ENCODE data around the gene ARHGEF39.

The ARHGEF39 gene

GRCh38 chr9:35673132-35674024 lies 8.4 kb upstream of the ARHGEF39 start, which contains the start of gene CA9:
CA9 (plus strand) TSS chr9:35673928; CDS start chr9:35673960, 32 bp downstream.
- peak; percentile 86 for DNase-seq

DNA sequence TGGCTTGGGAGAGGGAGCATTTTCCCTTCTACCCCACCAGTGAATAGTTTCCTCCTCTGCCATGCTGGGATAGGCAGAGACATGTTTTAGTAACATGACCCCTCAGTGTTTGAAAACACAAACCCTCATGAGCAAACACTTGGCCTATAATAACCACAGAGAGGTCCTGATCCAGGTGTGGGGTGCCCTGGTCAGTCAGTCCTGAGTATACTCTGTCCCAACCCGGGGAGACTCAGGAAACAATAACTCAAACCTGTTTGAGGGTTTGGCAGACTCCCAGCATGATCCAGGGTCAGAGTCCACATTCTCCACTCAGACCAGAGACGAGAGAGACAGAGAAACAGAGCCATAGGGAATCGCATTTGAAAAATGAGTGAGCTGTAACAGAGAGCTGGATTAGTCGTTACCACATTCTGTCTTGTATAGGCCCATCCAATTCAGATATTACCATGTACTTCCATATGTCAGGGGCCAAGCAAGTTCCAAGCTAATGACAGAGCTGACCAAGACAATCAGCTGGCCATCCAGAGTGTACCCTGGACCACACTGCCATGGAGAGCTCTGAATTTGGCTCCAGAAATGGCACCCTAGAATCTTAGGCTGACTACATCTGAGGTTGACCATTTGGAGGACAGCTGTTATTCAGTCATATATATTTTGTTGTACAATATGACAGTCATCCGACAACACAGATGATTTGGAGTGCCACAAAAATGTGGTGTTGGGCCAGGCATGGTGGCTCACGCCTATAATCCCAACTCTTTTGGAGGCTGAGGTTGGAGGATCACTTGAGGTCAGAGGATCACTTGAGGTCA lies 4.5 kb upstream of the ARHGEF39 start:
- DNase-seq = no peak

GRCh38 chr9:35667939-35668338 lies 2.9 kb upstream of the ARHGEF39 start:
- DNase-seq = no peak

DNA sequence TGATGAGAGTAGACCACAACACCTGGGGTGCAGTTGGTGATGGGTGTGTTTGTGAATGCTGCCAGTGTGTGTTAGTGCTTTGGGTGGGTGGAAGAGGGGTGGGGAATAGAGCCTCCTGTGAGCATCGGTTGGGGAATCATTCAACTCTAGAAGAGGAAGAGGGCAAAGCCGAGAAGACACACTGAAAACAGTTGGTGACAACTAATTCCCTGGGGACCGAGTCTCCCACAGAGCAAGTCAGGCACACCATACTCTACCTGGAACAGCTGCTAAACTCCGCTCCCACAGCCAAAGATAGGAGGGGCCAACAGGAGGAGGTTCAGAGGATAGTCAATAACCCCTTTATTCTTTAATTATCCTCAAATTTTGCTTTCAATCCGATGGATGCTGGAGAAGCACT lies 1.6 kb upstream of the ARHGEF39 start:
- no peak for DNase-seq

DNA sequence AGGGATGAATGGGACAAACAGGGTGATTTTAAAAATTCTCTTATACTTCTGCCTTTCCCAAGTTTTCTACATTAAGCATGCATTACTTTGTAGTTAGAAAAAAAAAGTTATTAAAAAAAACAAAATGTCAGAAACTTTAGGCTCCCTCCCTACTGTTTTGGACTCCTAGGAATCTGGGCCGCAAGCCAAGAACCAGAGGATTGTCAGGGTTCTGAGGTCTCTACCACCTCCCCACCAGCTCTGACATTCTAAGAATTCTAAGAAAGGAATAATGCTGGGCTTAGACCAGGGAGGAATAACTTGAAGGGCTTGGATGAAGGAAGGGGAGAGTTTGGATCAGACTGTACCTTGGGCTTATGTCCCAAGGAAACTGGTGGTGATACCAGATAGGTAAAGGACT lies 1.1 kb upstream of the ARHGEF39 start:
- no peak for DNase-seq

DNA sequence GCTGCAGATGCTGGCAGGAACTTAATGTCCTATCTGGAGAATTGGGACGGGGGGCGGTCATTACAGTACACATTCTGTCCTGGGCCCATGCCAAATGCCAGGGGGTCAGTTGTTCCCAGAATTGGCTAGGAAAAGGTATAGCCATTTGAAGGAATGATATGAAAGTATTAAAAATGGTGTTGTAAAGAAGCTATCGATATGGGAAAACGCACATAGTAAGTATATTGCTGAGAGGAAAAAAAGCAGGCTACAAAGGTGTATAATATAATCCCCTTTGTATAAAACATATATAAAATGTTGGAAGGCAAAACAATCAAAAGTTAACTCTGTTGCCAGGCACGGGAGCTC lies 450 bp upstream of the ARHGEF39 start:
- DNase-seq = no peak

DNA sequence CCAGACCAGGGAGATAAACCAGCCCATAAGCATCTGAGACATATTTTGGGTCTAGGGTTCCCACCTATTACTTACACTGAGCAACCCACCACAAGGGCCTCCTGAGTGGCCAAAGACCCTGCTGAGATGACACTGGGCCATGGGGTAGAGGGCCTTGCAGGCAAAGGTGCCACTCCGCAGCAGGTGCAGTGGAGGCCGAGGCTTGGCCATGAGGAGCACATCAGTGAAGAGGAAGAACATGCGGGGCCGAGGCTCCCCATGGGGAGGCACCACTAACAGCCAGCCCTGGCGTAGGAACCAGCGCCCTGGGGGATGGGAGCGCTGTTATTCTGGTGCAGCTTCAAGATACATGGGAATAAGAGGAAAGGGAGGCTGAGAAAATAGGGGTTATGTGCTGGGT lies 2.6 kb downstream of the ARHGEF39 start:
- no peak for DNase-seq

DNA sequence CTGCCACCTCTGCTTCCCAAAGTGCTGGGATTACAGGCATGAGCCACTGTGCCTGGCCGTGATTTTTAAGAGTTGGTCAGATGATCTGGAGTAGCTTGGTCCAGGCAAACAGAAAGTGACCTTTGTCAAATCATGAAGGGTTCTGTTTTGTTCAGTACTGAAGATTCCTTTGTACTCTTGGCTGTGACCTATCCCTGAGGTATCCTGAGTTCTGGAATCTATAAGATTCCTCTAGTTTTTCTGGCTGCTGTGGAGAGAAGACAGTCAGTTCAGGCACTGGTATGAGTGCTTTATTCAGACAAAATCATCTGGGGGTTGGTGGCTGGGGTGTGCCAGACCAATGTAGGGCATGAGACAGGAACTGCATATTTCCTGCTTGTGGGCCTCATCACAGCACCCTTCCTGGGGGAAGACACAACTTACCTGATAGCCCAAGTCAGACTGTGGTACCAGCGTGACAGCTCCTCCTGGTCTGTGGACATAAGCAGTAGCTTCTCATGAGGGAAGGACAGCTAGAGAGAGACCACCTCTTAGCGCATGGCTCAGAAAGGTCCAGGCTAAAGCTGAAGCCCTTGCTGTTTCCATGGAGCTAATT lies 3.1 kb downstream of the ARHGEF39 start:
- no peak for DNase-seq

DNA sequence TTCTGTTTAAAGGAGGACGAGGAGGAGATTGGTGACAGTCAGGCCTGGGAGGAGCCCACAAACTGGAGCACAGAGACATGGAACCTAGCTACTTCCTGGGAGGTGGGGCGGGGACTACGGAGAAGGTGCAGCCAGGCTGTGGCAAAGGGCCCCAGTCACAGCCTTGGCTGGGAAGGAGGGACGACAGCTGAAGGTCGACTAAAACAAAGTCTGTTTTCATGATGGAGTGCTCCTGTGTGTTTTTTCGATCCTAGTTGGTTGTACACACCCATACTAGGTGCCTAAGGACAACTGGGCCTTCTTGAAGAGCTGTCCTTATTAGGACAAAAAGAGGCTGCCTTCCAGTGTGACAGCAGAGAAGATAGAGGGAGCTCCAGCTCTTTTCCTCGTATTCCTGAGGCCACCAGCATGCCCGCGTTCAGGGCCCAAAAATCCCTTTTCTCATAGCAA lies 4.0 kb downstream of the ARHGEF39 start:
- DNase-seq = peak; percentile 4

DNA sequence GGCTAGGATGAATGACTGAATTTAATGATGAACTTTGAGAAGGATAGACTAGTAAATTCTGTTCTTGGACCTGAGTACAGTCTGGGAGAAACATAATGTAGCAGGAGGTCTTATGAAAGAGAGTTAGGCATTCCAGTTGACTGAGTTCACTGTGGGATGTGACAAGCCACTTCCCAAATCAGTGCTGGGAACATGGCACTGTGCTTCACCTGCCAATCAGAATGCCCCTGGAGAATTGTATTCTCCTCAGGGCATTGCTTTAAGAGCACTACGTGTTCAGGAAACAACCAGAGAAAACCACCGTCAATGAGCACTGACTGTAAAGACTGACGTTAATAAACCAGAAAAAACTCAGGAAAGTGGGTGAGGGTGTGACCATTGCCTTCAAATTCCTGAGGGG lies 5.7 kb downstream of the ARHGEF39 start:
- DNase-seq = no peak

GRCh38 chr9:35658968-35659220 lies 6.1 kb downstream of the ARHGEF39 start:
- DNase-seq = peak; percentile 20

GRCh38 chr9:35658137-35658967 lies 6.6 kb downstream of the ARHGEF39 start, which contains the start of gene CCDC107:
CCDC107 (plus strand) TSS chr9:35658292; CDS start chr9:35658380, 88 bp downstream.
- peak; percentile 76 for DNase-seq

DNA sequence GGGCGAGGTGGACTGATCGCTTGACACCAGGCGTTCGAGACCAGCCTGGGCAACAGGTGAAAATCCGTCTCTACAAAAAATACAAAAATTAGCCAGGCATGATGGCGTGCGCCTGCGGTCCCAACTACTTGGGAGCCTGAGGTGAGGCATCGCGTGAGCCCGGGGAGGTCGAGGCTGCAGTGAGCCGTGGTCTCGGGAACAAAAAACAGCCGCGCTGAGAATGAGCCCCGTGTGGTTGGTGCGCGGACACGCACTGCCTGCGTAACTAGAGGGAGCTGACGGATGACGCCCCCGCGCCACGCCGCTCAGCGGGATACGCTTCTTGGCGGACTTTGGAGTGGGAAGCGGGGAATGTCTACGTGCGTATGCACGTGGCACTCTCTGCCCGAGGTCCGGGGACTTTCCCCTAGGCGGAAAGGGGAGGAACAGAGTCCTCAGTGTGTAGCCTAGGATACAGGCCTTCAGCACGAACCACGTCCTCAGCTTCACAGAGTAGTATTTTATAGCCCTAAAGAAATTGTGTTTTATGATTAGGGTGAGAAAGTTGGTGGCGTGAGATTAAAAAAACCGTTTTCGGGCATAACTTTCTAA lies 7.4 kb downstream of the ARHGEF39 start, which contains the start of gene RMRP:
Gene RMRP, minus strand, starts transcription at position 474 of the 591 bp plus-strand sequence.
- peak; percentile 96 for DNase-seq

DNA sequence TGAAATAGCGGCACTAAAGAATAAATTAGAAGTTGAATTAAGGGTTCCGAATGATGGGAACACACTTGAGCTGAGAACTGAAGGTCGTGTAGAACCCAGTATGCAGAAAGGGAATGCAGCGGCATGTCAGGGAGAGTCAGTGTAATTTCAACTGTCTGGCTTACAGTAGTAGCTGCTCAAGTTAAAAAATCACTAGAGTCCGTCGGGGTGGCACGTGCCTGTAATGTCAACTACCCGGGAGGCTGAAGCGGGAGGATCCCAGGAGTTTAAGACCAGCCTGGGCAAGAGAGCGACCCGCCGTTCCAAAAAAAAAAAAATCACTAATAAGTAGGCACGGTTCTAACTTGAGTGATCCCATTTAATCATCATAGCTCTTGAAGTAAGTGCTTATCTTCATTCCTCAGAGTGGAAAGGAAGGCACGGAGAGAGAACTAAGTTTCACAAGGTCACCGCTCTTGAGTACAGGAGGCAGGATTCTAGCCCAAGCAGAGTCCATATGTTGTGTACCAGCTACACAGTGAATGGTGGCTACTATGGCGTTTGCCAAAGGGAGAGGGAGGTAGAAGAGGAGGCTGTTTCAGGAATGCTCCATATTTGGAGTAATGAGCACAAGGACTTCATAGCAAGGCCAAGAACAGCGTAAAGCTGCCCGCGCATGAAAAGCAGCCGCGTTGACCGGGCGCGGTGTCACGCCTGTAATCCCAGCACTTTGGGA lies 8.0 kb downstream of the ARHGEF39 start:
- no peak for DNase-seq

DNA sequence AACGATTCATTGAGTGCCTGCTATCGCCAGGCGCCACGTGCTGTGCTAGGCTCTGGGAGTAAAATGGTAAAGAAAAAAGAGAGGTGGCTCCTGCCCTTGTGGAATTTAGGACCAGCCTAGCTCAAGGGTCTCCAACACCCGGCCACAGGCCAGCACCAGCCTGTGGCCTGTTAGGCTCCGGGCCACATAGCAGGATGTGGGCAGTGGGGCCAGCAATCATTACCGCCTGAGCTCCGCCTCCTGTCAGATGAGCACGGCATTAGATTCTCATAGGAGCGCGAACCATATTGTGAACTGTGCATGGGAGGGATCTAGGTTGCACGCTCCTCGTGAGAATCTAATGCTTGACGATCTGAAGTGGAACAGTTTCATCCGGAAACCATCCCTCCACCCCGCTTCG lies 8.6 kb downstream of the ARHGEF39 start:
- DNase-seq = no peak

DNA sequence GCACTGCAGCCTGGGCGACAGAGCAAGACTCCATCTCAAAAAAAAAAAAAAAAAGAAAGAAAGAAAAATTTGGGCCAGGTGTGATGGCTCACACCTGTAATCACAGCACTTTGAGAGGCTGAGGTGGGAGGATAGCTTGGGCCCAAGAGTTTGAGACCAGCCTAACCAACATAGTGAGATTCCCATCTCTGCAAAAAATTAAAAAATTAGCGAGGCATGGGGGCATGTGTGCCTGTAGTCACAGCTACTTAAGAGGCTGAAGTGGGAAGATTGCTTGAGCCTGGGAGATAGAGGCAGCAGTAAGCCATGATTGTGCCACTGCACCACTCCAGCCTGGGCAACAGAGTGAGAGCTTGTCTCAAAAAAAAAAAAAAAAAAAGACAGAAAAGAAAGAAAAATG lies 11.4 kb downstream of the ARHGEF39 start:
- no peak for DNase-seq

- DNase-seq = no peak
Measured at GRCh38 chr9:35652829-35653209, 12.2 kb downstream of the ARHGEF39 start.

DNA sequence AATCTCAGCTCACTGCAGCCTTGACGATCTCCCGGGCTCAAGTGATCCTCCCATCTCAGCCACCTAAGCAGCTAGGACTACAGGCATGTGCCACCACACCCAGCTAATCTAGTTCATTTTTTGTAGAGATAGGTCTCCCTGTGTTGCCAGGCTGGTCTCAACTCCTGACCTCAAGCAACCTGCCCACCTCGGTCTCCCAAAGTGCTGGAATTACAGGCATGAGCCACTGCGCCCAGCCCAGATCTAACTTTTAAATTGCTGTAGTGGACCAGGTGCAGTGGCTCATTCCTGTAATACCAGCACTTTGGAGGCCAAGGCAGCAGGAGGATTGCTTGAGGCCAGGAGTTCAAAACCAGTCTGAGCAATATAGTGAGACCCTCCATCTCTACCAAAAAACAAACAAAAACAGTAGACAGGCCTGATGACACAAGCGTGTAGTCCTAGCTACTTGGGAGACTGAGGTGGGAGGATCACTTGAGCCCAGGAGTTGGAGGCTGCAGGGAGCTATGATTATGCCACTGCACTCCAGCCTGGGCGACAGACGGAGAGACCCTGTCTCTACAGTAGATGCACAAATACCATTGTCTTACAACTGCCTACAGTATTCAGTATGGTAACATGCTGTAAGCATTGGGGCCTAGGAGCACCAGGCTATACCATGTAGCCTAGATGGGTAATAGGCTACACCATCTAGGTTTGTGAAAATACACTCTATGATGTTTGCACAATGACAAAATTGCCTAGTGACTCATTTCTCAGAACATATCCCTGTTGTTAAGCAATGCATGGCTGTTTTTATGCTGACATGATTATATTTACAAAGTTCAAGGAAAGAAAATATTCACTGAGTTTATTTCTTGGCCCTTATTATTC lies 12.8 kb downstream of the ARHGEF39 start:
- DNase-seq = no peak

GRCh38 chr9:35650341-35651158 lies 14.4 kb downstream of the ARHGEF39 start, which contains the start of gene SIT1:
SIT1 (minus strand) TSS chr9:35650931; CDS start chr9:35650853, 78 bp downstream.
- no peak for DNase-seq
